HepG2 (cell line): ENCODE results near the gene NOTO. TPM values are rescaled to one million over a fixed set of nuclear protein-coding genes. Genes with fewer than 3 reads are reported as not detected.

ENCODE experiments used
- ATAC-seq: fragments of 200-7000 bp; cut with Tn5 transposase; 3 replicates; pipeline ENCODE4 v1.9.1; 2020; ENCODE audit warnings: mild to moderate bottlenecking, moderate library complexity
- BruUV-seq: library from RNA; stranded (reverse); fragments of 400-500 nt; replicated peaks from 2 replicates; lab custom pipeline; 2021; lab: Mats Ljungman, UMichigan
- CTCF ChIA-PET: fragments of 300-600 bp; formaldehyde crosslinking; extraction: SDS; loops from one replicate; lab custom pipeline; 2021; ENCODE audit warnings: low total read pairs, inconsistent platforms, low intra/inter-chr PET ratio; lab: Yijun Ruan, JAX
- POLR2A ChIA-PET: fragments of 350-600 bp; sonication (Branson Sonifier 250); formaldehyde crosslinking; loops from one replicate; lab custom pipeline; 2020; ENCODE audit warnings: antibody characterized with exemption, inconsistent platforms; lab: Yijun Ruan, JAX
- DNase-seq: peaks from one replicate; pipeline ENCODE4 v3.0.0-alpha.2; 2015; ENCODE audit warnings: low spot score
- FAIRE-seq: peaks from 3 replicates; lab custom pipeline; 2011; peaks lifted over from hg19 to GRCh38; lab: Jason Lieb, UNC
- H2AFZ ChIP-seq: one replicate; pipeline ENCODE4 v1.6.1; 2011; ENCODE audit warnings: low read length, inconsistent platforms
- H3K27ac ChIP-seq: fragments of 300-600 bp; 3 replicates; pipeline ENCODE4 v1.8.0; 2011; ENCODE audit warnings: mixed run types, mild to moderate bottlenecking, mixed read lengths, low read length, inconsistent platforms; ENCODE audit not compliant: insufficient read depth; ENCODE audit errors: extremely low read length
- H3K27me3 ChIP-seq, 2 experiments: fragments of 200-600 bp in 1 of 2; 2 replicates in 1 of 2; 3 replicates in 1 of 2; pipeline versions ENCODE4 v1.6.0 to v1.8.0; 2011; ENCODE audit warnings: low read length in 2 of 2, mild to moderate bottlenecking in 2 of 2, moderate library complexity in 2 of 2, inconsistent platforms in 1 of 2; ENCODE audit not compliant: insufficient read depth in 2 of 2, control insufficient read depth in 1 of 2
- H3K36me3 ChIP-seq, 2 experiments: fragments of 200-600 bp in 1 of 2; replicated peaks in 1 of 2; 2 replicates in 1 of 2; 3 replicates in 1 of 2; pipeline versions ENCODE4 v1.5.1 to v1.8.0; 2011; ENCODE audit warnings: low read length in 2 of 2, inconsistent platforms in 1 of 2; ENCODE audit not compliant: insufficient read depth in 2 of 2, control insufficient read depth in 1 of 2
- H3K4me1 ChIP-seq: 2 replicates; pipeline ENCODE4 v1.5.1; 2012; ENCODE audit warnings: low read length, inconsistent platforms; ENCODE audit not compliant: insufficient read depth
- H3K4me2 ChIP-seq: 2 replicates; pipeline ENCODE4 v1.6.0; 2011; ENCODE audit warnings: low read depth, low read length, inconsistent platforms
- H3K4me3 ChIP-seq, 3 experiments: fragments of 200-600 bp in 1 of 3; sonication (generic), shearing (Covaris generic) in 1 of 3; replicated peaks in 1 of 3; 2 replicates each; pipeline ENCODE4 v1.5.1; 2011 to 2016; ENCODE audit warnings: low read length in 3 of 3, inconsistent platforms in 2 of 3, low read depth in 2 of 3, mild to moderate bottlenecking in 2 of 3, control low read depth in 1 of 3, mixed read lengths in 1 of 3; ENCODE audit not compliant: insufficient read depth in 1 of 3
- H3K79me2 ChIP-seq: one replicate; pipeline ENCODE4 v1.6.1; 2011; ENCODE audit warnings: low read length, inconsistent platforms; ENCODE audit not compliant: insufficient read depth
- H3K9ac ChIP-seq: 2 replicates; pipeline ENCODE4 v1.6.0; 2011; ENCODE audit warnings: mild to moderate bottlenecking, low read depth, low read length, inconsistent platforms; ENCODE audit not compliant: insufficient read depth
- H3K9me3 ChIP-seq: 2 replicates; pipeline ENCODE4 v1.5.1; 2012; ENCODE audit warnings: mild to moderate bottlenecking, low read length
- H4K20me1 ChIP-seq: 2 replicates; pipeline ENCODE4 v1.6.0; 2011; ENCODE audit warnings: inconsistent platforms, mild to moderate bottlenecking, low read length, moderate library complexity; ENCODE audit not compliant: insufficient read depth
- AKAP8 ChIP-seq: sonication (generic); formaldehyde crosslinking; IDR thresholded peaks from 2 replicates; pipeline ENCODE4 v1.5.1; 2020; ENCODE audit warnings: mild to moderate bottlenecking, missing genetic modification reagents
- HNRNPLL ChIP-seq: fragments of 200-400 bp; formaldehyde crosslinking; IDR thresholded peaks from 2 replicates; pipeline ENCODE4 v1.6.1; 2017; ENCODE audit warnings: mild to moderate bottlenecking, low read depth, low read length; ENCODE audit not compliant: poor library complexity, severe bottlenecking
- NFRKB ChIP-seq: fragments of 450-650 bp; IDR thresholded peaks from 2 replicates; pipeline ENCODE4 v1.6.1; 2017
- RNF2 ChIP-seq: fragments of 450-650 bp; conservative IDR thresholded peaks from 2 replicates; pipeline ENCODE4 v1.6.1; 2016; ENCODE audit warnings: low read depth
- SAFB2 ChIP-seq: sonication (generic); formaldehyde crosslinking; IDR thresholded peaks from 2 replicates; pipeline ENCODE4 v1.5.1; 2020; ENCODE audit warnings: missing genetic modification reagents, low read depth, mild to moderate bottlenecking, borderline replicate concordance
- XRCC5 ChIP-seq: fragments of 200-400 bp; formaldehyde crosslinking; optimal IDR thresholded peaks from 2 replicates; pipeline ENCODE3; 2017; ENCODE audit warnings: mild to moderate bottlenecking, low read length
- ZNF12 ChIP-seq: sonication (generic); formaldehyde crosslinking; IDR thresholded peaks from 2 replicates; pipeline ENCODE4 v1.5.0; 2020; ENCODE audit warnings: missing genetic modification reagents
- ZNF543 ChIP-seq: sonication (generic); formaldehyde crosslinking; IDR thresholded peaks from 2 replicates; pipeline ENCODE4 v1.4.0; 2020; ENCODE audit warnings: mild to moderate bottlenecking, missing genetic modification reagents
- ZNF558 ChIP-seq: sonication (generic); formaldehyde crosslinking; IDR thresholded peaks from 2 replicates; pipeline ENCODE4 v1.9.0; 2022; ENCODE audit warnings: mild to moderate bottlenecking, missing genetic modification reagents, borderline replicate concordance
- ZNF589 ChIP-seq: sonication (generic); formaldehyde crosslinking; conservative IDR thresholded peaks from 2 replicates; pipeline ENCODE4 v1.8.0; 2022; ENCODE audit warnings: mild to moderate bottlenecking, moderate library complexity, missing genetic modification reagents
- ZNF614 ChIP-seq: IDR thresholded peaks from 2 replicates; pipeline ENCODE4 v1.6.1; 2018; ENCODE audit warnings: missing biosample characterization, missing genetic modification reagents, inconsistent platforms, borderline replicate concordance
- ZNF619 ChIP-seq: sonication (generic); formaldehyde crosslinking; IDR thresholded peaks from 2 replicates; pipeline ENCODE4 v1.4.0; 2020; ENCODE audit warnings: mild to moderate bottlenecking, missing genetic modification reagents
- ZNF766 ChIP-seq: sonication (generic); formaldehyde crosslinking; IDR thresholded peaks from 2 replicates; pipeline ENCODE4 v1.5.0; 2020; ENCODE audit warnings: missing genetic modification reagents, borderline replicate concordance
- WGBS: methylation state at CpG from one replicate; pipeline ENCODE4 v1.1.6; 2017; ENCODE audit warnings: low lambda C conversion rate; 5-methylcytosine and 5-hydroxymethylcytosine counted together
- in situ Hi-C: cut with HindIII; loops from 2 replicates; pipeline ENCODE4 v1.10.0; 2017; ENCODE audit warnings: low pct_unique_long_range_greater_than_20kb; ENCODE audit not compliant: extremely low pct_ligation_motif_present
- intact Hi-C: fragments of 100-400 bp; cut with micrococcal nuclease; formaldehyde crosslinking; loops from one replicate; pipeline ENCODE4 v1.10.0; 2022; ENCODE audit not compliant: unreplicated experiment
- polyA plus RNA-seq, 8 experiments: library from polyadenylated mRNA; depleted of rRNA in 3 of 8; stranded (reverse) in 7 of 8; unstranded in 1 of 8; fragments of >200 nt; fragmentation: Illumina TruSeq in 4 of 8; extraction: Trizol in 4 of 8; gene quantifications; 2 replicates each; pipeline versions ENCODE4 v1.2.1 to v1.2.3, GENCODE V29; 2011 to 2016; ENCODE audit warnings: low read depth in 4 of 8, missing spikeins in 1 of 8, mixed read lengths in 1 of 8; ENCODE audit not compliant: insufficient read depth in 1 of 8
- total RNA-seq, 5 experiments: library from RNA; depleted of rRNA; stranded (reverse); fragments of >200 nt; fragmentation: Illumina TruSeq; extraction: Trizol; gene quantifications; 2 replicates each; pipeline ENCODE4 v1.2.3, GENCODE V29; 2016; ENCODE audit warnings: low read depth in 1 of 5
- TF ChIP-seq, protein P1 (sequence below): sonication (generic); formaldehyde crosslinking; IDR thresholded peaks from 2 replicates; pipeline ENCODE4 v1.8.0; 2022; ENCODE audit warnings: mild to moderate bottlenecking, missing genetic modification reagents, moderate library complexity
- TF ChIP-seq, protein P2 (sequence below): sonication (generic); formaldehyde crosslinking; IDR thresholded peaks from 2 replicates; pipeline ENCODE4 v1.4.0; 2020; ENCODE audit warnings: mild to moderate bottlenecking, missing genetic modification reagents
- TF ChIP-seq, protein P3 (sequence below): sonication (generic); formaldehyde crosslinking; IDR thresholded peaks from 2 replicates; pipeline ENCODE4 v1.5.1; 2020; ENCODE audit warnings: mild to moderate bottlenecking, moderate library complexity, missing genetic modification reagents

Gene NOTO
- total and polyA plus RNA-seq, 2 of the 13 experiments (the other 11 are each of a cell fraction or from before 2014, with no cell fraction given), result not detected

DNA sequence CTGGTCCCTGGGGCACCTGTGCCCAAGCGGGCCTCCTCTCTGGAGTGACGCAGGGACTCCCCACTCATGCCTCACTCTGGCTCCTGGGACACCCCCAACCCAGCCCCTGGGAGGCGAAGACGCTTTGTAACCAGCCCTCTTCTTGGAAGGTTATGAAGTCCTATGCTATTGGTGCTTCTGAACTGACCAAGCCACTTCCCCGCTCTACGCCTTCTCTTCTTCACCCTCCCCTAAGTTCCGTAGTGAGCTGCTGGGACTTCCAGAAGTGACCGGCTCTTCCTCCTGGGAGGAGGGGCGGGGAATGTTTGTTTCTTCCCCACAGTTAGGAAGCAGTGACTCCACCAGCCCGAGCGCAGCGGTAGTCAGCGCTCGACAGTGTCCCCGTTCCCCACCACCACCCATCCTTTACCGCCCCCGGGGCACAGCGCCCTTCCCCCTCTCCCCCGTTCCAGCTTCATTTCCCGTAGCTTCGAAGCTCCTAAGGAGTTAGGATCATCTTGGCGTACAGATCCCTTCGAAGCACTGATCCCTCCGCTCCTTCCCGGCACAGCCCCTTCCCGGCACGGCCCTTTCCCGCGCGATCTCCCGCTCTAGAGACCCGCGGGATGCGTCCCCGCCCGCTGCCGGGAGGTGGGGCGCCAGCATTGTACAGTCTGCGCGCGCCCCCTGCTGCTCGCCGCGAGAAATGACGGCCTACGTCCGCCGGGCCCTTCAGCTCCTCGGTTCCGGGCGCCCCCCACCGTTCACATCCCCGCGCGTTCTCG lies 25.3 kb upstream of the NOTO start (continued):
- TF ChIP-seq, protein P1, sequence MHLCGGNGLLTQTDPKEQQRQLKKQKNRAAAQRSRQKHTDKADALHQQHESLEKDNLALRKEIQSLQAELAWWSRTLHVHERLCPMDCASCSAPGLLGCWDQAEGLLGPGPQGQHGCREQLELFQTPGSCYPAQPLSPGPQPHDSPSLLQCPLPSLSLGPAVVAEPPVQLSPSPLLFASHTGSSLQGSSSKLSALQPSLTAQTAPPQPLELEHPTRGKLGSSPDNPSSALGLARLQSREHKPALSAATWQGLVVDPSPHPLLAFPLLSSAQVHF (CRISPR knock-in tag), result peak; percentile 57; the same call in 1 of the 2 replicates
- TF ChIP-seq NFRKB (no peak), ZNF589 (CRISPR knock-in tag) (peak; percentile 52)

DNA sequence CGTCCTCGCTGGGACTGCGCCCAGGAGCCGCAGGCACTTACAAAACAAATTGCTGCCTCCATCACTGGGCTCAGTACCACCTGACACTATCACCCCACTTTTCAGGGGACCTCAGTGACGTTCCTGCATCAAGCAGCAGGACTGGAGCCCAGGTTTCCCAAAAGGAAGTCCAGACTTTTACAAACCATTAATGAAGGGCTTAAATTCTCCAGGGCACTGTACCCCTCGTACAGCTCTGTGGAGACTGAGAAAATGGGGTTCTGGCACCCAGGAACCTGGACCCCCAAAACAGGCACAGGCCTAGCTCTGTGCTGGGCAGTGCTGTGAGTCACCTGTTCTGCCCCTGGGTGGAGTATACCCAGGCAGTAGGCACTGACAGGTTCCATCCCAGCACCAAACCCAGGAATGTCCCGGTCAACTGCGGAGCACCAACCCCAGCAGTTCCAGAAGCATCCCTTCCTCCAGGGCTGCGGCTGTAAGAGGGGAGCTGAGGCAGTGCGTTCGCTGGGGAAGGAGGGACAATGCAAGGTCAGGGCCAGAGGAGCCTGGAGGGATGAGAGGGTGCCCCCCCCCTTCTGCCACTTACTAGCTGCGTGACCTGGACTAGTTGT lies 24.6 kb upstream of the NOTO start:
- Histone ChIP-seq H3K27me3 (peaks cover 4 to 57% of the 10 kb centered on the region in 2 experiments; a peak in 4 of 5 replicates), H4K20me1 (no peaks in the 10 kb centered on the region), H3K9ac (peak overlapping the region; percentile 2; the same call in 1 of the 2 replicates), H3K36me3 (no peaks in the 10 kb centered on the region), H3K4me3 (peak overlapping the region in 1 of 3 experiments; percentile 77; a peak in 3 of 6 replicates), H3K79me2 (no peaks in the 10 kb centered on the region), H3K27ac (no peak overlapping the region), H3K4me2 (peak overlapping the region; percentile 86), H2AFZ (no peak overlapping the region), H3K4me1 (peaks cover 48% of the 10 kb centered on the region), H3K9me3 (no peaks in the 10 kb centered on the region)
- in situ Hi-C loops (loop anchor here (5.0 kb wide), 2 partner anchors 35 to 285 kb away; partner anchors contain the start of gene SMYD5), intact Hi-C loops (loop anchor here (1.0 to 5.0 kb wide), 5 partner anchors 35 to 261 kb away; no protein-coding TSS in a partner anchor)
- DNase-seq, result no peak
- POLR2A ChIA-PET, result interaction anchor here (1.3 to 2.6 kb wide), 10 partner anchors 10 to 285 kb away, joined by 5 to 43 read pairs (median 7); partner anchors contain the start of genes CCT7, PRADC1, SFXN5 and SMYD5
- FAIRE-seq, result no peak
- 22% methylated on average over 12 of the region's 12 CpGs for WGBS
- CTCF ChIA-PET, result interaction anchor here (0.7 to 4.0 kb wide), 11 partner anchors 14 to 290 kb away, joined by 3 to 74 read pairs (median 8); partner anchors contain the start of genes SMYD5 and SPR
- no TSS peak for BruUV-seq
- ATAC-seq, result peak; percentile 15
- peak; percentile 28 for TF ChIP-seq XRCC5
- TF ChIP-seq, protein P2, sequence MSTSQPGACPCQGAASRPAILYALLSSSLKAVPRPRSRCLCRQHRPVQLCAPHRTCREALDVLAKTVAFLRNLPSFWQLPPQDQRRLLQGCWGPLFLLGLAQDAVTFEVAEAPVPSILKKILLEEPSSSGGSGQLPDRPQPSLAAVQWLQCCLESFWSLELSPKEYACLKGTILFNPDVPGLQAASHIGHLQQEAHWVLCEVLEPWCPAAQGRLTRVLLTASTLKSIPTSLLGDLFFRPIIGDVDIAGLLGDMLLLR (CRISPR knock-in tag), result no peak
- no peak for TF ChIP-seq AKAP8 (CRISPR knock-in tag)
- TF ChIP-seq, protein P3, sequence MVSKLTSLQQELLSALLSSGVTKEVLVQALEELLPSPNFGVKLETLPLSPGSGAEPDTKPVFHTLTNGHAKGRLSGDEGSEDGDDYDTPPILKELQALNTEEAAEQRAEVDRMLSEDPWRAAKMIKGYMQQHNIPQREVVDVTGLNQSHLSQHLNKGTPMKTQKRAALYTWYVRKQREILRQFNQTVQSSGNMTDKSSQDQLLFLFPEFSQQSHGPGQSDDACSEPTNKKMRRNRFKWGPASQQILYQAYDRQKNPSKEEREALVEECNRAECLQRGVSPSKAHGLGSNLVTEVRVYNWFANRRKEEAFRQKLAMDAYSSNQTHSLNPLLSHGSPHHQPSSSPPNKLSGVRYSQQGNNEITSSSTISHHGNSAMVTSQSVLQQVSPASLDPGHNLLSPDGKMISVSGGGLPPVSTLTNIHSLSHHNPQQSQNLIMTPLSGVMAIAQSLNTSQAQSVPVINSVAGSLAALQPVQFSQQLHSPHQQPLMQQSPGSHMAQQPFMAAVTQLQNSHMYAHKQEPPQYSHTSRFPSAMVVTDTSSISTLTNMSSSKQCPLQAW (CRISPR knock-in tag), result peak; percentile 6; the same call in 1 of the 2 replicates
- peak; percentile 9 for TF ChIP-seq HNRNPLL
- 0 out of 2 replicates have a peak, but pooled peaks have one; percentile 0 for TF ChIP-seq ZNF12 (CRISPR knock-in tag)
- peak; percentile 1; the same call in 1 of the 2 replicates for TF ChIP-seq ZNF543 (CRISPR knock-in tag)
- 0 out of 2 replicates have a peak, but pooled peaks have one; percentile 25 for TF ChIP-seq ZNF558 (CRISPR knock-in tag)
- 0 out of 2 replicates have a peak, but pooled peaks have one; percentile 9 for TF ChIP-seq ZNF614
- TF ChIP-seq ZNF766, result no peak
- TF ChIP-seq SAFB2 (CRISPR knock-in tag), result 0 out of 2 replicates have a peak, but pooled peaks have one; percentile 10
- no peak for TF ChIP-seq RNF2
- TF ChIP-seq ZNF619 (CRISPR knock-in tag), result 0 out of 2 replicates have a peak, but pooled peaks have one; percentile 9
